ENCODE results near the gene NR3C1.

NR3C1 gene

GRCh38 chr5:143398451-143399237 lies 4.8 kb downstream of the NR3C1 start:
- no peak for DNase-seq (ENCODE audit: low read depth)

GRCh38 chr5:143398053-143398355 lies 5.5 kb downstream of the NR3C1 start:
- no peak for DNase-seq (ENCODE audit: low read depth)

GRCh38 chr5:143397302-143398052 lies 6.0 kb downstream of the NR3C1 start:
- no peak for DNase-seq (ENCODE audit: low read depth)

- DNase-seq (ENCODE audit: low read depth) = no peak
These were observed 7.0 kb downstream of the NR3C1 start for GRCh38 chr5:143396353-143396940.

- no peak for DNase-seq (ENCODE audit: low read depth)
These were observed 7.7 kb downstream of the NR3C1 start for GRCh38 chr5:143395638-143396352.

- no peak for DNase-seq (ENCODE audit: low read depth)
These were observed 10.0 kb downstream of the NR3C1 start for GRCh38 chr5:143393524-143393923.

- peak; percentile 32 for DNase-seq (ENCODE audit: low read depth)
These were observed 12.5 kb downstream of the NR3C1 start for GRCh38 chr5:143390941-143391340.

GRCh38 chr5:143390258-143390657 lies 13.2 kb downstream of the NR3C1 start:
- DNase-seq (ENCODE audit: low read depth) = no peak

- no peak for DNase-seq (ENCODE audit: low read depth)
These were observed 16.8 kb downstream of the NR3C1 start for GRCh38 chr5:143386725-143387124.

- DNase-seq (ENCODE audit: low read depth) = no peak
These were observed 18.4 kb downstream of the NR3C1 start for GRCh38 chr5:143384865-143385657.

- DNase-seq (ENCODE audit: low read depth) = no peak
These were observed 19.5 kb downstream of the NR3C1 start for GRCh38 chr5:143383988-143384387.

GRCh38 chr5:143379606-143380005 lies 23.9 kb downstream of the NR3C1 start:
- DNase-seq (ENCODE audit: low read depth) = no peak

GRCh38 chr5:143376911-143377813 lies 26.3 kb downstream of the NR3C1 start:
- DNase-seq (ENCODE audit: low read depth) = peak; percentile 20

GRCh38 chr5:143376195-143376779 lies 27.2 kb downstream of the NR3C1 start:
- no peak for DNase-seq (ENCODE audit: low read depth)

GRCh38 chr5:143374496-143375217 lies 28.8 kb downstream of the NR3C1 start:
- DNase-seq (ENCODE audit: low read depth) = no peak

GRCh38 chr5:143373076-143373475 lies 30.4 kb downstream of the NR3C1 start:
- DNase-seq (ENCODE audit: low read depth) = no peak

- DNase-seq (ENCODE audit: low read depth) = no peak
These were observed 31.2 kb downstream of the NR3C1 start for GRCh38 chr5:143372187-143372829.

- no peak for DNase-seq (ENCODE audit: low read depth)
These were observed 33.0 kb downstream of the NR3C1 start for GRCh38 chr5:143370440-143370839.

GRCh38 chr5:143364061-143364460 lies 39.4 kb downstream of the NR3C1 start:
- no peak for DNase-seq (ENCODE audit: low read depth)
